GM18867 (cell line): ENCODE data around the gene MBTPS1.

ENCODE experiments used
- ATAC-seq: cut with Tn5 transposase; IDR thresholded peaks from one replicate; pipeline ENCODE4 v1.9.1; 2021; ENCODE audit warnings: mild to moderate bottlenecking, moderate library complexity; ENCODE audit not compliant: unreplicated experiment

Gene MBTPS1

DNA sequence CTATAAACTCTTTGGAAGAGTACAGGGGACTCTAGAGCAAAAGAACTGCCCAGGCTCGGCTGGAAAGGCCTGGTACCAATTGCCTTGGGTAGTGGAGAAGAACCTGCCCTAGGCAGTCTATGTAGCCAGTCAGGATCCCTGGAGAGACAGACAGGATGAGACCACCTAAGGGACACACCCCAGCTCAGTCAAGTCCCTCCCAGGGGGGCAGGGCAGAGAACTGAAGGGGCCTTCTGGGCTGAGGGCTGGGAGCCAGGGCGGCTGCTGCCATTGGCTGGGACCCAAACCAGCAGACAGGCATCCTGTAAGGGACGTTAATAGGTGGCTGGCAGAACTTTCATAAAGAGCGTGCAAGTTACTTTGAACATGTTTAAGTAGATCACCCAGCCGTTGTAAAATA is 61.4 kb downstream of the MBTPS1 start:
- no peak for ATAC-seq

DNA sequence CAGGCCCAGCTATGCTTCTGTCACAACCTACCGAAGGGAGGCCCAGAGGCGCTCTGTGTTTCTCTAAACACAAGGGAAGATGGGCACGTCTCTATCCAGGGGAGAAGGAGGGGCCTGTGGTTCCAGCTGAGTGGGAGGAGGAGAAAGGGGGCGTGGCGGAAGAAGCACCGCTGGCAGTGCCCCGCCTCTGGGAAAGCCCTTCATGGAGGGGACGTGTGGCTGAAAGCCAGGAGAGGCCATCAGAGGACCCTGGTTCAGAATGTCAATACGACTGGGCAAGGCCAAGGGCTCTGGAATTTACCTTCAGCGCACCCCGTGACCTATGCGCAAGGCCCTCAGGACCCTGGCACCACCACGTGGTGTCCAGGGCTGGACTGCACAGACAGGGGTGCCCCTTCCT is 61.8 kb downstream of the MBTPS1 start:
- ATAC-seq, result no peak

DNA sequence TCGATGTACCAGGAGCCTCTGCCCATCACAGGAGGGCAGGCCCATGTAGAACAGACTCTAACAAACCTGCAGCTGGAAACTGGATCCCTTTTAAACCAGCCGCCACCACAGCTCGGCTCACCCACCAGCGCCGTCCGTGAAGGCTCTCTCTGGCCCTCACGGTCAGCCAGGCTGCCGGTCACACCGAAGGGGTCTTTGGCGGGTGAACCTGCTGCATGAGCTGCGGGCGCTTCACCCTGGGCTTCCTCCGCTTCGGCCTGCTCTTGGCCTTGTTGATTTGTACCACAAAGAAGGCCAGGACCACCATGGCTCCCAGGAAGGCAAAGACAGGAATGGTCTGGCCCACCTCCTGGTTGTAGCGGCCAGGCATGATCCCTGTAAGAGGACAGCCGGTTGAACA is 62.5 kb downstream of the MBTPS1 start:
- ATAC-seq, result no peak

DNA sequence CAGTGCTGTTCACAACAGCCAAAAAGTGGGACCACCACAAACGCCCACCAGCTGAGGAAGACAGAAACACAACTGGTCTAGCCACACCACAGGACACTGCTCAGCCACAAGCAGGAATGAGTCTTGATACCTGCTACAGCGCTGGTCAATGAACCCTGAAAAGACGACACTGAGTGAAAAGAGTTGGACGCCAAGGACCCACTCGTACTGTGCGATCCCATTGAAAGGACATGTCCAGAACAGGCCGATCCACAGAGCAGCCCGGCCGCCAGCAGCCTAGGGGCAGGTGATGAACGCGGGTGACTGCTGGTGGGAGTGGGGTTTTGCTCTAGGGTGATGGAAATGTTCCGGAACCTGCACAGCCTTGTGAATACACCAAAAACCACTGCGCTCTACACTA is 63.5 kb downstream of the MBTPS1 start:
- no peak for ATAC-seq

DNA sequence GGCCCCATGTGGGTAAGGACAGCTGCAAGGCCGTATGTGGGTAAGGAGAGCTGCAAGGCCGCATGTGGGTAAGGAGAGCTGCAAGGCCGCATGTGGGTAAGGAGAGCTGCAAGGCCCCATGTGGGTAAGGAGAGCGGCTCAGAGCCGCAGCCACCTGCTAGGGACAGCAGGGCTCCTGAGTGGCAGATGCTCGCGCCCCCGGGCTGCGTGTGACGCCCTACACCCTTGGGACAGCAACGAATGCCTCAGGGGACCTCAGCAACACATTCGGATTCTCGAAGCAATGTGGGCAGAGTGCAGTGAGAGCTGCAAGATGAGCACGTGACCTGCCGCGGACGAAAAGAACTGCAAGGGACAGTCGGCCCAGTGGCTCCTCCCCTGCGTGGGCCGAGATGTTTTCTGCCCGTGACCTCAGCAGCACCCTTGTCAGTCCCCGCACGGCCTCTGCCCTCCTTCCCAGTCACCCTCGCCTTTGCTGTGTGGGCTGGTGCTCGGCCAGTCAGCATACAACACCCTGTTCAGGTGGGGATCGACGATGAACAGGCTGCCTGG is 64.6 kb downstream of the MBTPS1 start:
- ATAC-seq, result no peak

DNA sequence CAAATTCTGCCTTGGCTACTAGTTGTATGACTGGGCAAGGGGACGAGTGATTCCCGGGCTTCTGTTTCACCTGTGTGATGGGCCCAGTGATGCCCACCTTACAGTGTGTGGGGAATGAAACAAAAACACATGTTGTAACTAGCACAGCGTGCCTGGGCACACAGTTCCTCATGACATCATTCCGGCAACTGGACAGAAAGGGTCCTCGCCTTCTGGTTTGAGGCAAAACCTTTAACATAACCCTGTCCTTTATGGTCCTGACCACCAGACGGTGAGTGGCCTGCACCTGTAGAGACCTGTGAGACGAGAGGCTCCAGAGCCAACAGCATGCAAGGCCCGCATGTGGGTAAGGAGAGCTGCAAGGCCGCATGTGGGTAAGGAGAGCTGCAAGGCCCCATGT is 66.4 kb downstream of the MBTPS1 start:
- no peak for ATAC-seq

DNA sequence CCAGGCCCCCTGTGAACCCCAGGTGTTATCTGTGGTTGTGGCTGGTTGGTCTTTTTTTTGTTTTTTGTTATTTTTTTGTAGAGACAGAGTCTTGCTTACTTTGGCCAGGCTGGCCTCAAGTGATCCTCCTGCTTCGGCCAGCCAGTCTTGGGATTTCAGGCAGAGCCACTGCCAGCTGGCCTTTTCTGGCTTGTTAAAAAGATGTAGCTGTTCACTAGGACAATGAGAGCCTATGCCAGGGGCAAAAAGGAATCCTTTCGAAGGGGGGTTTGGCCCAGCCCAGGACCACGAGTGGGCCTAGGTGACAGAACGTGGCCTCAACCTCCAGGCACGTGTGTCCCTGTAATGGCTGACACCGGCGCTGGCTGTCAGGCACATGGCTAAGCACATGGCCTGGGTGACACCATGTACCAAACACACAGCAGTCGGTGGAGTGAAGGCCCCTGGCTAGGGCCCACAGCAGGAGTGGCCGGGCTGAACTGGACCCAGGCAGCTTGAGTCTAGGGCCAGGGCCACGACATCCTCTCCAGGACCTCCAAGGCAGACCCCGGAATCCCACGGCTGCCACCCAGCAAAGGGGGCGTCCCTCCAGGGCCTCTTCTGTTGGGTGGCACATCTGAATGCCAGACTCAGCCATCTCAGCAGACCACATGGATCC is 67.2 kb downstream of the MBTPS1 start:
- ATAC-seq, result no peak

DNA sequence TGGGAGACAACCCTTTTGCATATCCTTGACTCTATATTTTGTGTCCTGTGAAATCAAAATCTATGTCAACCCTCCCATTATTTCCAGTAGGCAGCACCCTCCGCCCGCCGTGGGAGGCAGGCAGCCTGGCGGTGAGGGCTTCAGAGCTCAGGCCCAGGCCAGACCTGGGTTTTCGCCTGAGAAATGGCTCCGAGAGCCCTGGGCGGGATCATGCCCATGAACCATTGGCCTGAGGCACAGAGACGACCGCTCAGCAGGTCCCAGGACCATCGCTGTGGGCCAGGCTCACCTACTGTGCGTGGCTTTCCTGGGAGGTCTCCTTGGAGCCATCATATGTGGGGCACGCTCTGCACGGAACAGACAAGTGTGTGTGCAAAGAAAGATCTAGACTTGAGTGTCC is 67.9 kb downstream of the MBTPS1 start:
- ATAC-seq, result no peak

DNA sequence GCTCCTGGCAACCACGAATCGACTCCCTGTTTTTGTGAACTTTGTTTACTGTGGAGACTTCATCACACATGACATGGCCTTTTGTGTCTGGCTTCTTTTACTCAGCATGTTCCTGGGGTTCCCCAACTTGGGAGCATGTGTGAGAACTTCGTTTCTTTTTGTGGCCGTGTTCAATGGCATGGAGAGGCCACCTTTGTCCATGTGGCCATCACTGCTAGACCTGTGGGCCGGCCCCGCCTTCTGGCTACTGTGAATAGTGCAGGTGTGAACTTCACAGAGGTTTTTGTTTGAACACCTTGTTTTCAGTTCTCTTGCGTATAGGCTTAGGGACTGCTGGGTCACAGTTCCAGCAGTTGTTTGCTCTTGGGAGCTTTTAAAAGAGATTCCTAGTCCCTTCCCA is 68.5 kb downstream of the MBTPS1 start:
- no peak for ATAC-seq

DNA sequence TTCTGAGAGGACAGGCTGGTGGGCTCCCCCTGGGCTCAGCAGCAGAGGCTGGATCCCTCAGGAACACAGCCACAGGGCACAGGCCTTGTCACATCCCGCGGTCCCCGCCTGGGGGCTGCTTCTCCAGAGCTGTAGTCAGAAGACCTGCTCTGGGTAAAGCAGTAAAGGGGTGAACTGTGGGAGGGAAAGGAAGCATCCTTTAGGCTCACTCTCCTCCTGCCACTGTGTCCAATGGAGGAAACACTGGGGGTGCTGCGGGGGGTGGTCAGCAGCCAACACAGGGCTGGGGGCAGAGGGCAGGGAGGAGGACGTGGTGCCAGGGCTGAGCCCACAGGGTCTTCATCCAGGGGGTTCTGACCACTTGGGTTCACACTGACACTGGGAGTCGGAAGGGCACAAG is 69.1 kb downstream of the MBTPS1 start:
- ATAC-seq, result no peak

DNA sequence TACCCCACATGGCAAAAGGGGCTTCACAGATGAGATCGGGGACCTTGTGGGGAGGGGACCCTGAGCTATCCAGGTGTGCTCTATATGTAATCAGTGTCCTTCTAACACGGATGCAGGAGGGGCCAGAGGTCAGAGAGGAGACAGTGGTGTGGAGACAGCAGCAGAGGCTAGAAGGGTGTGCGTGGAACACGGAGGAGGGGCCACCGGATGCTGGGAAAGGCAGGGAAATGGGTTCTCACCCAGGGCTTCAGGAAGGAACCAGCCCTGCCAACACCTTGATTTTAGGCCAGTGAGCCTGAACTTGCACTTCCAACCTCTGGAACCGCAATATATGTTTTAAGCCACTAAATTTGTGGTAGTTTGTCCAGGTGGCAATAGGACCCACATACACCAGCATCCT is 69.5 kb downstream of the MBTPS1 start:
- no peak for ATAC-seq

DNA sequence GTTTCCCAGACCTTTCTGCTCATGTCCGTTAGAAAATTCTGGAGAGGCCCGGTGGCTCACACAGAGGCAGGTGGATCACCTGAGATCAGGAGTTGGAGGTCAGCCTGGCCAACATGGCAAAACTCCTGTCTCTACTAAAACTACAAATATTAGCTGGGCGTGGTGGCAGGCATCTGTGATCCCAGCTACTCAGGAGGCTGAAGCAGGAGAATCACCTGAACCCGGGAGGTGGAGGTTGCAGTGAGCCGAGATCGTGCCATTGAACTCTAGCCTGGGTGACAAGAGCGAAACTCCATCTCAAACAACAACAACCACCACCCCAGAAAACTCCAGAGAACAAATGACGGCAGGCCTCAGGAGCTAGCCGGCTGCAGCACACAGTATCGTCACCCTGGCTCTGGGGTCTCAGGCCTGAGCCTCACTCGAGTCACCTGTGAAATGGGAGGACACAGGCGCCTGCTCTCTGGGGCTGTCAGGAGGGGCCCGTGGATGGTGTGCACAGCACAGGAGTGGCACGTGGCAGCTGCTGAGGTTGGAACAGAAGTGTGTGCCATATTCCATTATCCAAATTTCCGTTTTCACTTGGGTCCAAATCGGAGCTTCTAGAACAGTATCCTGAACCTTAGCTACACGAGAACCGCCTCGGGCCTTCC is 70.8 kb downstream of the MBTPS1 start:
- ATAC-seq, result no peak

DNA sequence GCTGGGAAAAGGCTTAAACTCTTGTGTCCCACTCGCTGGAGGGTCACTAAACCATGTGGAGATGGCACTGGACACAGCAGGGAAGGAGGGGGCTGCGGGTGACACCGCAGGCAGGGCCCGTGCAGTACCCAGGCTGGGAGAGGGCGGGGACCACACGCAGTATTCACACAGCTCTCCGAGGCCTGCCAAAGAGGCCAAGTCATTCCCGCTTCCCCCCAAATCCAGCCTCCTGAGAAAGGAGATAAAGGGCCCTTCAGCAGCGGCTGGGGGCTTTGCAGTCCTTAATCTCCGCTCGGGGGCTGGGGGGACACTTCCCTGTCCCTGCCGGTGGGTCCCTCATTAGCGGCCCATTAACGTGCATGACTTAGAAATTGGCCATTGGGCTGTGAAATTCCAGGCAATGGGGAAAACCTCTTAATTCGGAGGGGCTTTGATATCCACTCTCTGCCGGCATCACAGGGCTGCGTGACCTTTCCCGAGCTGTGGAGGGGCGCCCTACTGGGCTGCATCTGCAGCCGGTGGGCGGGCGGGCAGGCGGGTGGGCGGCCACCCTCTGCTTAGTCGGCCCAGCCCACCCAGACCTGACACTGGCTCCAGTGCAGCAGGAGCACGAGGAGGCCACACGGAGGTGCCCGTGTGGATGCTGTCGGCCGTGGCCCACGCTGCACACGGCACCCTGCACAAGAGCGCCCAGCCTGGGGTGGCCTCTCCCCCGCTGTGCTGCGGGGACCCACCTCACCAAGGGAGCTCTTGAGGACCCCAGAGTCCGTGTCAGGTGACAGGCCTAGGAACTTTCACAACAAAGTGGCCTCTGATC is 71.5 kb downstream of the MBTPS1 start:
- ATAC-seq, result no peak

DNA sequence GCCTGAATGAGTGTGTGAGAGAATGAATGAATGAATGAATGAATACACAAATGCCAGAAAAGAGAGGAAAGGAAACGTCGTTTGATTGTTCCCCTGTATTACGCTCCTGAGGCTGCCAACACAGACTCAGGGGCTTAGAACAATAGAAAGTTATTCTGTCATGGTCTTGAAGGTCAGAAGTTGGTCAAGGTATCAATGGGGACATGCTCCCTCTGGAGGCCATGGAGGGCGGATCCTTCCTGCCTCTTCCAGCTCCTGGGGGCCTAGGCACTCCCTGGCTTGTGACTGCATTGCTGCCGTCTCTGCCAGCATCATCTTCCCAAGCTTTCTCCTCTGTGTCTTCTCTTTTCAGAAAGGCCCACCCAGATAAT is 72.6 kb downstream of the MBTPS1 start:
- ATAC-seq, result no peak

DNA sequence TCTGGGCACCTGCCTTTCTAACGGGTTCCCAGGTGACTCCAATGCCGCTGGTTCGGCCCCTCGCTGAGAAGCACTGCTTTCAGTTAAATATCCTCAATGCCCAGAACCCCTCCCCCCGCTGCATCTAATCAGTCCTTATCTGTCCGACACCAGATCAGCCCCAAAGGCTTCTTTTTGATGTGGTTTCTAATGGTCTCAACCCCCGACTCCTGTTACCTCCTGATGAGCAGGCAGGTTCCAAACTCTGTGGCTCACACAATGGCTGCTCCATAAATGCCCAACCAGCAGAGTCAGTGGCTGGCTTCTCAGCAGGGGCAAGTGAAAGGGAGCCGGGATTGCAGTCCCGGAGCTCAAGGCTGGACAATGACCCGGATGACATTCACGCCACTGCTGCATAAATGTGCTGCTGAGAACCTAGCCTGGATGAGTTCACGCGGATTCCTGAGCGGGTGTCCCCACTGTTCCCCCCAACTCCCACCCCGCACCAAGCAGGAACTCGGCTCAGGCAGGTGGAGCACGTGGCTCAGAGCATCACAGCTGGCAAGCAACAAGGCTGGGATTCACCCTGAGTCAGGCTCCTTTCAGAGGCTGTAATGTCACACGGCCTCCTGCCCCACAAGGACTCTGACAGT is 73.1 kb downstream of the MBTPS1 start:
- no peak for ATAC-seq

DNA sequence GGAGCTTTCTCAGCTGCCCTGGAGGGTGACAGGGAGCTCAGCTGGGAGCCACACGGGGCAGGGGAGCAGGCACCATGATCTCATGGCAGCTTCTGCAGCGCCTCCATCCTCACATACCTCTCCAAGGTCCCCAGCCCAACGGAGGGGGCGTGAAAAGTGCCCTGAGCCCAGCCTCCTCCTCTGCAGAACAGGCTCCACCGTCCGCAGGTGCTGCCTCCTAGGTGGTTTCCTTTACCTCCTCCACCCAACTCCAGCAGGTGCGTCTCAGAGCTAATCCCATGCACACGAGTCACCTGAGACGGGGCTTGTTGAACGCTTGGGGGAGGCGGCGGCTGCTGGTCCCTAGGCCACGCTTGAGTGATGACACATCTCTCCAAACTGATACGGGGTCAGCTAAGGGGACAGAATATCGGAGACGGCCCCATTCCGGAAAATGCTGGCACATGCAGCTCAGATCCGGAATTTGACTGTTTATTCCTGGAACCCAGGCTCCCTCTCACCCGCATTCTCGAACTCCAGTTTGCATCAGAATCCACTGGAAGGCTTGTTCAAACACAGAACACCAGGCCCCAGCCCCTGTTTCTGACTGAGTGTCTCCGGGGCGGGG is 73.8 kb downstream of the MBTPS1 start:
- no peak for ATAC-seq

DNA sequence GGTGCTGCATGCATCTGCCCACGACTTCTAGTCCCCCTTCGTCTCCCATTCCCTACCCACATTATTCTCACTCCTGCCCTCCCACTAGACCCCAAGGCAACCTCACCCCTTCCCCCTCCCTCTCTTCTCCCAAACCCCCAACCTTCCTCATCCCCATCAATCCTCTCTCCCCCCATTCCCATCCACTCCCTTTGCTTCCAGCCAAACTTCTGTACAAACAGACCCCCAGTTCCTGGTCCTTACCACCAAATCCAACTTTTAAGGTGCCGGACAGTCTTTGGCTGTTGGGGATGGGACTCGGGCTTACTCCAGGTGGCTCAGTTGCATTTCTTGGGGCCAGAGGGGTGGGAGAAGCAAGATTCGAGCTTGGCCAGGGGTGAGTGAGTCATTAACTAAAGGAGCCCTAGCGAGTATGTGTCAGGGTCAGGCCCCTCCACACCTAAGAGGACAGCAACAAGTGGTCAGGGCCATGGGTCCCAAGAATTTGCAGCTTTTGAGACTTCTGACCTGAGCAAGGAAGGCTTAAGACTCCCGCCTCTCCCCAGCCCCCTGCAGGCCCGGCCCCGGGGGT is 74.3 kb downstream of the MBTPS1 start, which contains the start of gene SLC38A8:
Gene SLC38A8 (minus strand): TSS at position 488 of the 571 bp plus-strand sequence. CDS start 638 bp downstream, outside the sequence.
- no peak for ATAC-seq

DNA sequence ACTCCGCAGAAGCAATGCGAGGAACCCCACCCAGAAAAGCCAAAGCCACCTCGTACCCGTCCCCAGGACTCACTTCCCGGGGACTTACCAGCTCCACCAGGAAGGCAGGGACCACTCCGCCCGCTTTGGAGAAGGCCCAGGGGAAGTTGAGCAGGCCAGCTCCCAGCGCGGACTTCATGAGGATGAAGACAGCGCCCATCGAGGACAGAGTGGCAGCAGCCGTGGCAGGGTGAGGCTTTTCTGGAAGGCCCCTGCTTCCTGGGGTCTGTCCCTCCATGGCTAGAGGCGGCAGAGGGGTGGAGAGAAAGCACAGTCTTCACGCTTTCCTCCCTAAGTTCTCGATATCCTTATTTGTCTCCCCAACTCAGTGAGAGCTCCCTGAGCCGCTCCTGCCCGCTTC is 74.9 kb downstream of the MBTPS1 start:
- no peak for ATAC-seq

DNA sequence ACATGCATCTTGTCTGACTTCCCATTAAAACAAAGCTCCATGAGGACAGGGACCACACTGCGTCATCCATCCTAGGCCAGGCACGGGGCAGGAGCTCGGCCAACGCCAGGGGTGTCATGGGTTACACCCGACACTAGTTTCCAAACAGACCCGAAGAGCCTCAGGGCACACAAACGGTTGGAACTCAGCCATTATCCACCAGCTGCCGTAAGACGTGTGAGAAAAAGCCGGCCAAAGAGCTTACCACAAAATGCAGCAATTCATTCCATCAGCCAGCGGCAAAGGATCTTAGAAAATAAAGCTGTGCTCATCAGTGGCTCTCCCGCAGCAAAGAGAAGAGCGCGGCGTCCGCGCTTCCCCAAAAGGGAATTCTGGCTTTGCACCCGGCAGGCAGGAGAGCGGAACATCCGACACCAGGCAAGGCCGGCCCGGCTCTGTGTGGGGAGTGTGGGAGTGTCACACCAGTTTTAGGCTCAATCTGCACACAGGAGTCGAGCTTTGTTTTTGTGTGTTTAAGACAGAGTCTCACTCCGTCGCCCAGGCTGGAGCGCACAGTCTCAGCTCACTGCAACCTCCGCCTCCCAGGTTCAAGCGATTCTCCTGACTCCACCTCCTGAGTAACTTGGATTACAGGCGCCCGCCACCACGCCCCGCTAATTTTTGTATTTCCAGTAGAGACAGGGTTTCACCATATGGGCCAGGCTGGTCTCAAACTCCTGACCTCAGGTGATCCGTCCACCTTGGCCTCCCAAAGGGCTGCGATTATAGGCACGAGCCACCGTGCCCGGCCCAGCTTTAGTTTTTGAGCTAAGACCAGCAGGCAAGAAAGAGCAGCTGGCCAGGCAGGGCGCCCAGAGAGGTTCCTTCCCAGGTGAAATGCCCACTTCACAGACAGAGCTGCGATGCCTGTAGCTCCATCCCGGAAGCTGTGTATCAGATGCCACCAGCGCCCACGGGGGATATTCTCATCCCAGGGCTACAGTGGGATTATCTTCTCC is 75.6 kb downstream of the MBTPS1 start:
- no peak for ATAC-seq
